Ovary (tissue), 9 donors: ENCODE measurements around the gene MAPRE3. TPM values are rescaled to one million over a fixed set of nuclear protein-coding genes. Genes with fewer than 3 reads are reported as not detected.

ENCODE experiments used
- DNase-seq, 5 donors: peaks; one replicate each; pipeline ENCODE4 v3.0.0-alpha.2; 2019 to 2020
- H3K27ac ChIP-seq, 2 donors: fragments of 200-600 bp; one replicate each; pipeline versions ENCODE4 v1.5.1 to v1.8.0; 2019 to 2022
- H3K27me3 ChIP-seq: fragments of 200-600 bp; one replicate; pipeline ENCODE4 v1.8.0; 2022
- H3K36me3 ChIP-seq: fragments of 200-600 bp; sonication (generic); one replicate; pipeline ENCODE4 v1.5.1; 2019
- H3K4me1 ChIP-seq: one replicate; pipeline ENCODE4 v1.8.1; 2013; ENCODE audit warnings: mild to moderate bottlenecking, moderate library complexity; ENCODE audit not compliant: insufficient read depth
- H3K4me3 ChIP-seq: fragments of 200-600 bp; sonication (generic); one replicate; pipeline ENCODE4 v1.5.1; 2017
- H3K9me3 ChIP-seq, 2 donors: fragments of 200-600 bp in 1 of 2; sonication (generic) in 1 of 2; one replicate each; pipeline versions ENCODE4 v1.5.1 to v1.8.1; 2013 to 2019; ENCODE audit warnings: mild to moderate bottlenecking in 1 of 2, moderate library complexity in 1 of 2
- EP300 ChIP-seq: sonication (generic); formaldehyde crosslinking; IDR thresholded peaks from one replicate; pipeline ENCODE4 v1.6.1; 2017; ENCODE audit warnings: antibody characterized with exemption
- POLR2A ChIP-seq: fragments of 450-650 bp; IDR thresholded peaks from one replicate; pipeline ENCODE4 v1.6.1; 2017; ENCODE audit warnings: antibody characterized with exemption, mild to moderate bottlenecking, moderate library complexity
- WGBS, 3 donors: extraction: QIAGEN DNeasy Blood & Tissue Kit in 1 of 3; methylation state at CpG; one replicate each; pipeline versions ENCODE4 v1.1.5 to v1.1.7; 2013 to 2017; 5-methylcytosine and 5-hydroxymethylcytosine counted together
- intact Hi-C, 4 donors: fragments of 100-400 bp; cut with DNase I; formaldehyde crosslinking; loops; one replicate each; pipeline versions ENCODE4 v1.11.0 to v1.15.1; 2022 to 2023
- polyA plus RNA-seq, 2 donors: library from polyadenylated mRNA; stranded (reverse); fragments of 200-250 nt in 1 of 2; fragments of 350-450 nt in 1 of 2; fragmentation: Illumina TruSeq in 1 of 2; extraction: RNeasy Lipid Tissue Mini Kit (QIAGEN cat#74804) in 1 of 2; gene quantifications; one replicate each; pipeline ENCODE4 v1.2.3, GENCODE V29; 2013 to 2014
- total RNA-seq, 7 donors: library from RNA; depleted of rRNA in 2 of 7; stranded (reverse); fragments of >200 nt in 2 of 7; fragmentation: NEBNext Ultra II Directional in 3 of 7; extraction: Animal tissue kit (Norgen Biotek cat#: 25700) in 3 of 7; gene quantifications; one replicate each; pipeline versions ENCODE4 v1.1.0 to v1.2.4, GENCODE V29; 2016 to 2023
- TF ChIP-seq, protein P1 (sequence below), 3 donors: fragments of 450-650 bp in 2 of 3; fragments of 200-600 bp in 1 of 3; IDR thresholded peaks; one replicate each; pipeline versions ENCODE4 v1.5.1 to v1.8.0; 2016 to 2022; ENCODE audit warnings: antibody characterized with exemption in 3 of 3, mild to moderate bottlenecking in 1 of 3
- donor health status: DM: no; HTN: no; CAD: no; lungs with moderate emphysema.
- donor health status: DM: no; HTN: no; CAD: no.
- donor health status: Bipolar disorder and iron deficiency.
- donor health status: DM: yes; HTN: yes; CAD: no.
- donor health status: DM: no; HTN: no; CAD: no.
- donor health status: DM: yes; HTN: yes; CAD: no.

Gene MAPRE3
- total and polyA plus RNA-seq, 9 donors: 23.8 to 51.8 (median 34.3) TPM

GRCh38 chr2:26964446-26965130, 5.8 kb upstream of the MAPRE3 start:
- no peaks in the 10 kb centered on the region for H3K4me1 ChIP-seq
- 55 to 90% (median 69%) methylated on average over 3 of the region's 3 CpGs for WGBS, 3 donors
- H3K36me3 ChIP-seq: no peaks in the 10 kb centered on the region
- no peaks in the 10 kb centered on the region for H3K27me3 ChIP-seq
- TF ChIP-seq, protein P1, sequence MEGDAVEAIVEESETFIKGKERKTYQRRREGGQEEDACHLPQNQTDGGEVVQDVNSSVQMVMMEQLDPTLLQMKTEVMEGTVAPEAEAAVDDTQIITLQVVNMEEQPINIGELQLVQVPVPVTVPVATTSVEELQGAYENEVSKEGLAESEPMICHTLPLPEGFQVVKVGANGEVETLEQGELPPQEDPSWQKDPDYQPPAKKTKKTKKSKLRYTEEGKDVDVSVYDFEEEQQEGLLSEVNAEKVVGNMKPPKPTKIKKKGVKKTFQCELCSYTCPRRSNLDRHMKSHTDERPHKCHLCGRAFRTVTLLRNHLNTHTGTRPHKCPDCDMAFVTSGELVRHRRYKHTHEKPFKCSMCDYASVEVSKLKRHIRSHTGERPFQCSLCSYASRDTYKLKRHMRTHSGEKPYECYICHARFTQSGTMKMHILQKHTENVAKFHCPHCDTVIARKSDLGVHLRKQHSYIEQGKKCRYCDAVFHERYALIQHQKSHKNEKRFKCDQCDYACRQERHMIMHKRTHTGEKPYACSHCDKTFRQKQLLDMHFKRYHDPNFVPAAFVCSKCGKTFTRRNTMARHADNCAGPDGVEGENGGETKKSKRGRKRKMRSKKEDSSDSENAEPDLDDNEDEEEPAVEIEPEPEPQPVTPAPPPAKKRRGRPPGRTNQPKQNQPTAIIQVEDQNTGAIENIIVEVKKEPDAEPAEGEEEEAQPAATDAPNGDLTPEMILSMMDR (IDR thresholded peaks at IDR 0.05): no peak
- no peak for TF ChIP-seq EP300
- no peak for TF ChIP-seq POLR2A
- H3K9me3 ChIP-seq: no peaks in the 10 kb centered on the region
- H3K4me3 ChIP-seq: no peak overlapping the region
- DNase-seq: no peak
- no peak overlapping the region for H3K27ac ChIP-seq
- intact Hi-C loops: loop anchor here in 2 of 4 donors (5.0 to 10.0 kb wide), 4 partner anchors 53 to 320 kb away; partner anchors contain the start of genes DNAJC5G (in 1 of the 2) and TRIM54 (in 1 of the 2)

DNA sequence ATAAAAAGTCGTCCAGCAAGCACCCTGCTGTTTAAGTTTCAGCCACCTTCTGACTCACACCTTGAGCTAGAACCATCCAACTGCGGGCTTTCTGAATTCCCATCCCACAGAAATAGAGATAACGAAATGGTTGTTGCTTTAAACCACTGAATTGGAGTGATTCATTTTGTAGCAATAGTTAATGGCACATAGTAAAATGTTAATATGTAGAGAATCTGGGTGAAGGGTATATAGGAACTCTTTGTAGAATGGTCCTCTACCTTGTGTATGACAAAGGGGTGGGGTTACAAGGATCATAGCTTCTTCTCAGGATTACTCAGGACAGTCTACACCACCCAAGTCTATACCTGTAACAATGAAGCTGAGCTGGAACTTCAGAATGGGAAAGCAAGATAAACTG, 2.4 kb upstream of the MAPRE3 start:
- TF ChIP-seq POLR2A: no peak
- TF ChIP-seq, protein P1 (IDR thresholded peaks at IDR 0.05): no peak
- no peak for TF ChIP-seq EP300
- 64 to 81% (median 68%) methylated on average over 3 of the region's 3 CpGs for WGBS, 3 donors
- Histone ChIP-seq H3K4me3 (no peak overlapping the region), H3K36me3 (no peaks in the 10 kb centered on the region), H3K27ac (no peak overlapping the region), H3K4me1 (peaks cover 4% of the 10 kb centered on the region), H3K27me3 (no peaks in the 10 kb centered on the region), H3K9me3 (no peaks in the 10 kb centered on the region)
- intact Hi-C loops: loop anchor here in 2 of 4 donors (10.0 kb wide), 3 partner anchors 237 to 317 kb away; partner anchors contain the start of genes DNAJC5G (in 1 of the 2) and TRIM54 (in 1 of the 2)
- no peak for DNase-seq

GRCh38 chr2:26969077-26969844, 1.2 kb upstream of the MAPRE3 start:
- TF ChIP-seq, protein P1 (IDR thresholded peaks at IDR 0.05): no peak
- no peak for TF ChIP-seq POLR2A
- no peak for TF ChIP-seq EP300

DNA sequence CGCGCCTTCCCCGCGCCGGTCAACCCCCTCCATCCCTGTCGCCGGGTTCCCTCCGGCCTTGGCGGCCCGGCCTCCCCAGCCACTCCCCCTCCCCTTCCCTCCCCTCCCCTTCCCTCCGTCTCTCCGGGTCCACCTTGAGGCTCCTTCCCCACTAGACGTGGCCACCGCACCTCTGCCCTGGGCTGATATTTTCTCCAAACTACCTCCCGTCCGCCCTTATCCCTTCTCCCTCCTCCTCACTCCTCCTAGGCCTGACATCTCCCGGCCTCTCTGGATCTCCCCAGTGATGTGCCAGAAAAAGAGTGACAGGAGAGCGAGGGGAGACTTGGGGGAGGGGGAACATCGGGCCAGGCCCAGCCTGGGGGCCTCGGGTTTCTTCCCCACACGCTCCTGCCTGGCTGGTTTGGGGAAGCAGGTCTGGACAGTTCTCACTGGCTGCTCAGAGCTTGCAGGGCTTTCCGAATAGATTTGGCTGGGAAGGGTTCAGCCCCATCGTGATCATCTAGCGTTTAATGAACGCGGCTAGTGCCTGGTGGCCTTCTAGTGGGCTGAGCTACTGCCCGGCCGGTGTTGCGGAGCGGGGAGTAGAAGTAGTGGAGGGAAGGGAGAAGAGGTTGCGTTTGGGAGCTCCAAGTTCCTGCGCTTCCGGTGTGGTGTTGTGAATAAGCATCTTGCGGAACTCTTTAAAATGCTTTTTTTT, 641 bp downstream of the MAPRE3 start:
- WGBS, 3 donors: 2 to 6% (median 3%) methylated on average over 22 to 34 of the region's 34 CpGs
- intact Hi-C loops: loop anchor here in 2 of 4 donors (10.0 kb wide), 1 partner anchor 114 kb away; the partner anchor contains the start of gene KHK (in 2 of the 2)
- TF ChIP-seq, protein P1 (IDR thresholded peaks at IDR 0.05): no peak
- TF ChIP-seq EP300 (no peak), POLR2A (no peak)
- Histone ChIP-seq H3K9me3 (no peaks in the 10 kb centered on the region), H3K27ac (peak overlapping the region; percentile 53 to 89), H3K36me3 (no peaks in the 10 kb centered on the region), H3K27me3 (no peaks in the 10 kb centered on the region), H3K4me1 (peaks cover 4% of the 10 kb centered on the region), H3K4me3 (peak overlapping the region; percentile 76)
- peak; percentile 46 to 58 (median 49) for DNase-seq

More at GRCh38 chr2:26969077-26969844, 1.2 kb upstream of the MAPRE3 start:
- intact Hi-C loops: loop anchor here in 2 of 4 donors (10.0 kb wide), 3 partner anchors 236 to 316 kb away; partner anchors contain the start of genes DNAJC5G (in 1 of the 2) and TRIM54 (in 1 of the 2)
- H3K4me3 ChIP-seq: no peak overlapping the region
- H3K4me1 ChIP-seq: peaks cover 4% of the 10 kb centered on the region
- no peak overlapping the region for H3K27ac ChIP-seq
- WGBS, 3 donors: 64 to 75% (median 67%) methylated on average over 10 of the region's 10 CpGs
- no peaks in the 10 kb centered on the region for H3K27me3 ChIP-seq
- DNase-seq: no peak
- H3K36me3 ChIP-seq: no peaks in the 10 kb centered on the region
- H3K9me3 ChIP-seq: no peaks in the 10 kb centered on the region
